ENCODE measurements around the gene NPC2. TPM values are rescaled to one million over a fixed set of nuclear protein-coding genes. Genes with fewer than 3 reads are reported as not detected.
"Not testable (repeated sequence)": the region's sequence is repeated elsewhere in the genome, so short reads cannot be mapped to it uniquely, and the experiment has no call there.

NPC2 gene
- total RNA-seq, 1 donor from 2014 or later = 15.5 TPM

DNA sequence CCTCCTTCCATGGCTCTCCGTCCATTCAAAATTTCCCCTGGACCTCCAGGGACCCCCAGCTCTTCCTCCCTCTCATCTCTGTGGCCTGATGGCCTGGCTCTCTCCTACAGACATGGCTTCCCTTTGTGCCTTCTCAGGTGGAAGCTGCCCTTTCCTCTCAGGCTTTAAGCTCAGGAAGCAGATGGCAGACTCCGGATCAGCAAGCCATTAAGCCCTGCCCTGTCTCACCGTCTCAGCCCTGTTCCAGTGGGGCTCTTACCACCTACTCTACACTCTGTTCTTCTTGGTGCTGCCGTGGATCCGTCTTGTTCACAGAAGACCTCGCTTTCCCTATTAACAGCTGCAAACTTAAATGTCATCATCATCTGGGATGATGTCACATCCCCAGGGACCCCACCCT is 33.1 kb downstream of the NPC2 start:
- Mint-ChIP-seq H3K4me1 (no peaks in the 10 kb centered on the region), H3K4me3 (no peak overlapping the region), H3K27me3 (peaks cover 6% of the 10 kb centered on the region), H3K9me3 (no peaks in the 10 kb centered on the region), H3K27ac (no peak overlapping the region), H3K36me3 (ENCODE audit: low read depth) (no peaks in the 10 kb centered on the region)
- no peak for DNase-seq
- intact Hi-C loops (cut with micrococcal nuclease) = no loop called here

DNA sequence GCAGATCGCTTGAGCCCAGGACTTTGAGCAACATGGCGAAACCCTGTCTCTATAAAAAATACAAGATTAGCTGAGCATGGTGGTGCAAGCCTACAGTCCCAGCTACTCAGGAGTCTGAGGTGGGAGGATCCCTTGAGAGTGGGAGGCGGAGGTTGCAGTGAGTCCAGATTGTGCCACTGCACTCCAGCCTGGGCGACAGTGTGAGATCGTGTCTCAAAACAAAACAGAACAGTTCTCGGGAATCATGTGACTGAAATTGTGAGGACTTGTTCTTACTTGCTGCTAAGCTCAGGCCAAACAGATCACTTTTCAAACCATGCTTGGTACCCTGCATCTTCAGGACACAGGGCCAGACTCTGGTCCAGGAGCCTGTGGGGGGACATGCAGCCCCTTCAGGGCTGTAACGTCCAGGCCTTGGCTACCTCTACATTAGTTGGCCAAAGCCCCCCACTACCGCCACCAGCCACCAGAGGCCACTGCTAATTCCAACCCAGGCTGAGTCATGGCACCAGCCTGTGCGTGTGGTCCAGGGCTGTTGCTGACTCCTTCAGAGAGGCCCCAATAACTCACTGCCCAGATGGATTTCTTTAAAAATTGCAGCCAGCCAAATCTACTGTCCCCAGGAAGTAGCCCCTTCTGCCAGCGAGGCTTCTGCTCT is 33.7 kb downstream of the NPC2 start:
- DNase-seq = peak; percentile 64
- Mint-ChIP-seq H3K27me3 (peaks cover 9% of the 10 kb centered on the region), H3K27ac (no peak overlapping the region), H3K4me1 (no peaks in the 10 kb centered on the region), H3K36me3 (ENCODE audit: low read depth) (no peaks in the 10 kb centered on the region), H3K4me3 (no peak overlapping the region), H3K9me3 (no peaks in the 10 kb centered on the region)
- intact Hi-C loops (cut with micrococcal nuclease) = no loop called here

- no peak for DNase-seq
- Mint-ChIP-seq H3K27me3 (peaks cover 18% of the 10 kb centered on the region), H3K4me1 (no peaks in the 10 kb centered on the region), H3K27ac (no peak overlapping the region), H3K4me3 (no peak overlapping the region), H3K9me3 (no peaks in the 10 kb centered on the region), H3K36me3 (ENCODE audit: low read depth) (no peaks in the 10 kb centered on the region)
- intact Hi-C loops (cut with micrococcal nuclease) = no loop called here
Measured at GRCh38 chr14:74457565-74457895, 35.6 kb downstream of the NPC2 start.

GRCh38 chr14:74456684-74457564 is 36.2 kb downstream of the NPC2 start:
- H3K4me1 Mint-ChIP-seq = no peaks in the 10 kb centered on the region
- no peak overlapping the region for H3K4me3 Mint-ChIP-seq
- intact Hi-C loops (cut with micrococcal nuclease) = no loop called here
- H3K27me3 Mint-ChIP-seq = peaks cover 21% of the 10 kb centered on the region
- no peaks in the 10 kb centered on the region for H3K9me3 Mint-ChIP-seq
- no peaks in the 10 kb centered on the region for H3K36me3 Mint-ChIP-seq (ENCODE audit: low read depth)
- no peak for DNase-seq
- H3K27ac Mint-ChIP-seq = no peak overlapping the region

DNA sequence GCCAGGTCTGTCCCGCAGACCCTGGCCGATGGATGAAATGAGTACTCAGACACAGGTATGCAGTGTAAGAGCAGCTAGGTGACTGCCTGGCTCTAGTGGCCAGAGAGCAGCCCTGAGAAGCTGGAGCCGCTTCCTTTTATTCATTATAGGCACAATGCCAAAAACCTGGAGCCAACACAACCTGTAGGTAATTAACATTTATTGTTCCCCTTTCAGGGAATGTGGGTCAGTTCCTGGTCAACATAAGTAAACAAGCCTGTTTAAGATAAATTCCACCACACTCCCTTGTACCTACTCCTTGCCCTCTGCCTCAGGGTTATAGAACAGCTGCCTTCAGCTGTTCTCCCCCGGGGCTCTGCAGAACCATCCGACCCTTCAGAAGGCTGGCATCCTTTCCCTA is 38.7 kb downstream of the NPC2 start:
- H3K36me3 Mint-ChIP-seq (ENCODE audit: low read depth); H3K9me3 Mint-ChIP-seq; H3K4me1 Mint-ChIP-seq; DNase-seq; H3K4me3 Mint-ChIP-seq; intact Hi-C loops (cut with micrococcal nuclease); H3K27ac Mint-ChIP-seq: not testable (repeated sequence)
- peaks cover 23% of the 10 kb centered on the region for H3K27me3 Mint-ChIP-seq

DNA sequence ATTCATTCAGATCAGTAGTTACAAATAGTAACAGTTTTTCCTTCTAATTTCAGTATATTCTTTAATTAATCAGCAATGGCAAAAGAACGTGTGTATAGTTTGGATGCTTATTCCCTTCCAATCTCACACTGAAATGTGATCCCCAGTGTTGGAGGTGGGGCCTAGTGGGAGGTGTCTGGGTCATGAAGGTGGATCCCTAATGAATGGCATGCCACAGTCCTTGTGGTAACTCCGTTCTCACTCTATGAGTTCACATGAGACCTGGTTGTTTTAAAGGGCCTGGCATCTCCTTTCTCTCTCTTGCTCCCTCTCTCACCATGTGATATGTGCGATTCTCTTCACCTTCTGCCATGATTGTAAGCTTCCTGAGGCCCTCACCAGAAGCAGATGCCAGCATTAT is 48.2 kb downstream of the NPC2 start:
- Mint-ChIP-seq H3K27ac (no peak overlapping the region), H3K9me3 (no peaks in the 10 kb centered on the region), H3K4me3 (no peak overlapping the region), H3K4me1 (no peaks in the 10 kb centered on the region), H3K36me3 (ENCODE audit: low read depth) (no peaks in the 10 kb centered on the region), H3K27me3 (peaks cover 33% of the 10 kb centered on the region)
- DNase-seq = no peak
- intact Hi-C loops (cut with micrococcal nuclease) = no loop called here

GRCh38 chr14:74442757-74443156 is 50.3 kb downstream of the NPC2 start:
- Mint-ChIP-seq H3K27me3 (peaks cover 20% of the 10 kb centered on the region), H3K4me1 (no peaks in the 10 kb centered on the region), H3K36me3 (ENCODE audit: low read depth) (no peaks in the 10 kb centered on the region), H3K9me3 (no peaks in the 10 kb centered on the region), H3K4me3 (no peak overlapping the region), H3K27ac (no peak overlapping the region)
- intact Hi-C loops (cut with micrococcal nuclease) = no loop called here
- no peak for DNase-seq

DNA sequence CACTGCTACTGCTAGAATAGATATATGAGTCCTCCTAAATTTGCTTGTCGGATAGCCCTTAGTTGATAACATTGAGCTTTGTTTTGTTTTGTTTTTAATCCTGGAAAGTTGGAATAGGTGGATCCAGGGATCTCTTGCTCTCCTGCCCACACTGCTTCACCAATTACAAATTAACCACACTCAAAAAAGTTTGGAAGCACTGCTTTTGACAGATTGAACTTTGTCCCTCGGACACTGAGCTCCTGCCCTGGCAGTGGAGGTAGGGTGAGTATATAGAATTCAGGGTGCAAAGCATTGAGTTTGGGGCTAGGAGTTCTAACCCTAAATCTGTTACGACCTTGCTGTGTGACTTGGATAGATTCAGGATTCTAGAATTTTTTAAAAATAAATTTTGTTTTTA is 52.0 kb downstream of the NPC2 start:
- Mint-ChIP-seq H3K36me3 (ENCODE audit: low read depth) (no peaks in the 10 kb centered on the region), H3K4me3 (no peak overlapping the region), H3K4me1 (no peaks in the 10 kb centered on the region), H3K27me3 (peaks cover 18% of the 10 kb centered on the region), H3K9me3 (no peaks in the 10 kb centered on the region), H3K27ac (no peak overlapping the region)
- no peak for DNase-seq
- intact Hi-C loops (cut with micrococcal nuclease) = no loop called here

DNA sequence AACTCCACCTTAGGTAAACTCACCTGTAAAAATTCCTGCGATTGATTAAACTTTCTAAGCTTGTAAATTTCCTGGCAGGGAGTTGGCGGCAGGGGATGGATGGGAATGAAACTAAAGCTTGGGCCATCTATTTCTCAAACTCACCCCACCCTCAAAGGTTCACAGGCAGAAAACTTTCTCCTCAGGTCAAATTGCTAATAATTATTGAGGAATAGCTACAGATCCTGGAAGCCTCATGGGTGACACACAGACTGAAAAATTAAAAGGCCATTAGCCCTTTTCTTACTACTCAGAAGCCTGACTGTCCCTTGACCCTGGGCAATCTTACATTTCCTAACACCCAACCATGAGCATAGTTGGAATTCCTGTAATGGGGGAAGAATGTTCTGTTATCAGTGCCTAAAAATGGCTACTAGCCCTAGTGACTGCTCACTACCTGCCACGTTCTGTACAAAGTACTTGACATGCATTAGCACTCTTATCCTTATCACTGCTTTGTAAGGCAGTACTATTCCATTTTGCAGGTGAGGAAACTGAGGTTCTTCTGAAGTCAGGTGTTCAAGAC is 54.7 kb downstream of the NPC2 start:
- H3K4me1 Mint-ChIP-seq = no peaks in the 10 kb centered on the region
- no peak overlapping the region for H3K27ac Mint-ChIP-seq
- no peaks in the 10 kb centered on the region for H3K36me3 Mint-ChIP-seq (ENCODE audit: low read depth)
- H3K27me3 Mint-ChIP-seq = peaks cover 21% of the 10 kb centered on the region
- H3K9me3 Mint-ChIP-seq = no peaks in the 10 kb centered on the region
- no peak overlapping the region for H3K4me3 Mint-ChIP-seq
- intact Hi-C loops (cut with micrococcal nuclease) = no loop called here
- DNase-seq = no peak

DNA sequence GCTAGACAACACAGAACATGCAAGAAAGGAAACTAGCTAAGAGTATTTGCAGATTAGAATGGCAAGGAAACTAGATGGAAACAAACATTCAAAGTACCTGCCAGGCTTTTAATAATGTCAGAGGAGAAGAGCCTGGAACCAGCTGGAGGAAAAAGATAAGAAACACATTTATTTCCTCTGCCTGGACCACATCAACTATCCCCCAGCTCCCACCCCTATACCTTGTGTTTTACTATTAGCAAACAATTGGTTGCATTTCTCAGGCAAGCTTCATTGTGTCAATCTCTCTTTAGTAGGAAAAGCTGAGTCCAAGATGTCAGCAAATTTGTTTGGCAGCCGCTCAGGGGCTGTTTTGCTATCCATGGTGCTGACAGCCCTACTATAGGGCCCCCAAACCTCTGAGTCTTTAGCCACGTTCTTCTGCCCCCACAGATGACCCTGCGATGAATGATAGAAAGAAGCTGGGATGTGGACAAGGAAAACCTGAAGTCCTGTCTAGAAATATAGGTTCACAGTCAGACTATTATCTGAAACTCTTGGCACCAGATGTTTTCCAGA is 55.5 kb downstream of the NPC2 start:
- Mint-ChIP-seq H3K4me1 (no peaks in the 10 kb centered on the region), H3K36me3 (ENCODE audit: low read depth) (no peaks in the 10 kb centered on the region), H3K27me3 (peaks cover 16% of the 10 kb centered on the region), H3K4me3 (no peak overlapping the region), H3K9me3 (no peaks in the 10 kb centered on the region), H3K27ac (no peak overlapping the region)
- intact Hi-C loops (cut with micrococcal nuclease) = no loop called here
- no peak for DNase-seq

- no peaks in the 10 kb centered on the region for H3K9me3 Mint-ChIP-seq
- H3K36me3 Mint-ChIP-seq (ENCODE audit: low read depth) = no peaks in the 10 kb centered on the region
- no peaks in the 10 kb centered on the region for H3K4me1 Mint-ChIP-seq
- no peak overlapping the region for H3K27ac Mint-ChIP-seq
- DNase-seq = no peak
- no peak overlapping the region for H3K4me3 Mint-ChIP-seq
- intact Hi-C loops (cut with micrococcal nuclease) = no loop called here
- peaks cover 15% of the 10 kb centered on the region for H3K27me3 Mint-ChIP-seq
Measured at GRCh38 chr14:74434294-74434693, 58.8 kb downstream of the NPC2 start.

- no peak overlapping the region for H3K27ac Mint-ChIP-seq
- H3K4me3 Mint-ChIP-seq = no peak overlapping the region
- no peaks in the 10 kb centered on the region for H3K36me3 Mint-ChIP-seq (ENCODE audit: low read depth)
- no peaks in the 10 kb centered on the region for H3K9me3 Mint-ChIP-seq
- no peak for DNase-seq
- H3K27me3 Mint-ChIP-seq = peaks cover 30% of the 10 kb centered on the region
- peaks cover 2% of the 10 kb centered on the region for H3K4me1 Mint-ChIP-seq
- intact Hi-C loops (cut with micrococcal nuclease) = no loop called here
Measured at GRCh38 chr14:74429991-74430390, 63.1 kb downstream of the NPC2 start.
